Gastrocnemius medialis (tissue), 4 donors: ENCODE results near the gene CLIC2. TPM values are rescaled to one million over a fixed set of nuclear protein-coding genes. Genes with fewer than 3 reads are reported as not detected.
"Not testable (repeated sequence)": the region's sequence is repeated elsewhere in the genome, so short reads cannot be mapped to it uniquely, and the experiment has no call there.

Experiments used
- ATAC-seq, 2 donors: fragments of 150-250 bp; one replicate each; pipeline ENCODE4 v1.9.1; 2016
- DNase-seq, 2 donors: peaks; one replicate each; pipeline ENCODE4 v3.0.0-alpha.2; 2019
- H3K27ac ChIP-seq, 4 donors: fragments of 200-600 bp; sonication (generic); 1 replicate in 1 of 4; 2 replicates in 3 of 4; pipeline ENCODE4 v1.5.1; 2016 to 2018; ENCODE audit warnings: mild to moderate bottlenecking in 2 of 4, moderate library complexity in 1 of 4
- H3K27me3 ChIP-seq, 3 donors: fragments of 200-600 bp; sonication (generic) in 2 of 3; 1 replicate in 1 of 3; 2 replicates in 2 of 3; pipeline versions ENCODE4 v1.5.1 to v1.6.0; 2016 to 2019; ENCODE audit warnings: mild to moderate bottlenecking in 1 of 3, moderate library complexity in 1 of 3
- H3K36me3 ChIP-seq, 2 donors: fragments of 200-600 bp; sonication (generic) in 1 of 2; one replicate each; pipeline ENCODE4 v1.5.1; 2017 to 2018
- H3K4me1 ChIP-seq, 2 donors: fragments of 200-600 bp; sonication (generic) in 1 of 2; one replicate each; pipeline ENCODE4 v1.5.1; 2016 to 2017; ENCODE audit warnings: mild to moderate bottlenecking in 2 of 2
- H3K4me3 ChIP-seq, 4 donors: fragments of 200-600 bp; sonication (generic) in 3 of 4; 1 replicate in 1 of 4; 2 replicates in 3 of 4; pipeline ENCODE4 v1.5.1; 2016 to 2019; ENCODE audit warnings: mild to moderate bottlenecking in 2 of 4
- H3K9me3 ChIP-seq, 3 donors: fragments of 200-600 bp; sonication (generic) in 2 of 3; 1 replicate in 1 of 3; 2 replicates in 2 of 3; pipeline ENCODE4 v1.5.1; 2016 to 2019
- POLR2A ChIP-seq, 2 donors: fragments of 450-650 bp; IDR thresholded peaks; one replicate each; pipeline ENCODE4 v1.6.1; 2017; ENCODE audit warnings: antibody characterized with exemption in 2 of 2, mild to moderate bottlenecking in 2 of 2, moderate library complexity in 2 of 2
- in situ Hi-C, 4 donors: fragments of 200-750 bp; cut with MboI; loops; one replicate each; pipeline versions ENCODE4 v1.15.0 to v1.8.0; 2017; ENCODE audit warnings: low sequenced_read_pairs in 4 of 4
- intact Hi-C: fragments of 100-400 bp; cut with DNase I; formaldehyde crosslinking; loops from one replicate; pipeline ENCODE4 v1.15.1; 2023; ENCODE audit warnings: low total_unique reads
- total RNA-seq, 4 donors: library from RNA; depleted of rRNA; stranded (reverse); fragments of >200 nt; gene quantifications; one replicate each; pipeline versions ENCODE4 v1.1.0 to v1.2.3, GENCODE V29; 2016
- TF ChIP-seq, protein P1 (sequence below), 5 experiments: fragments of 450-650 bp in 3 of 5; fragments of 200-600 bp in 2 of 5; sonication (generic) in 2 of 5; IDR thresholded peaks in 4 of 5; conservative IDR thresholded peaks in 1 of 5; 1 replicate in 4 of 5; 2 replicates in 1 of 5; pipeline ENCODE4 v1.5.1; 2016 to 2019; ENCODE audit warnings: antibody characterized with exemption in 5 of 5, mild to moderate bottlenecking in 3 of 5, moderate library complexity in 3 of 5

The CLIC2 gene
- total RNA-seq, 4 donors from 2014 or later: 4.5 to 13.3 (median 7.7) TPM

DNA sequence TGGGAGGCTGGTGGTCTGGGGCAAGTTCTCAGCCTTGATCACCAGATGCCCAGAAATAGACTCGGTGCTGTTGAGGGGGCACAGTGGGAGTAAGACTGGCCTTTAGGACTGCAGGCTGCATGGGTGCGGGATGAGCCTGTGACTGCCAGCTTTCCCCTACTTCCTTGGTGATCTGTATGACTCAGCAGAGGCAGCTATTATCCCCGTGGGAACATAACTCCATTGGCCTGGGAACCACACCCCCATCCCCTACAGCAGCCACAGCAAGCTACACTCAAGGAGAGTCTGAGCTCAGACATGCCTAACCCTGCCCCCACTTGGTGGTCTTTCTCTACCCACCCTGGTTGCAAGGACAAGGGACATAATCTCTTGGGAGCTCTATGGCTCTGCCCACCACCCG is 20.6 kb downstream of the CLIC2 start:
- Histone ChIP-seq H3K27me3 (no peaks in the 10 kb centered on the region), H3K4me1 (no peaks in the 10 kb centered on the region), H3K36me3 (no peaks in the 10 kb centered on the region), H3K4me3 (no peak overlapping the region), H3K9me3 (no peaks in the 10 kb centered on the region), H3K27ac (no peak overlapping the region)
- intact Hi-C loops: no loop called here
- no peak for DNase-seq
- ATAC-seq: no peak
- in situ Hi-C loops: no loop called here
- TF ChIP-seq, protein P1, sequence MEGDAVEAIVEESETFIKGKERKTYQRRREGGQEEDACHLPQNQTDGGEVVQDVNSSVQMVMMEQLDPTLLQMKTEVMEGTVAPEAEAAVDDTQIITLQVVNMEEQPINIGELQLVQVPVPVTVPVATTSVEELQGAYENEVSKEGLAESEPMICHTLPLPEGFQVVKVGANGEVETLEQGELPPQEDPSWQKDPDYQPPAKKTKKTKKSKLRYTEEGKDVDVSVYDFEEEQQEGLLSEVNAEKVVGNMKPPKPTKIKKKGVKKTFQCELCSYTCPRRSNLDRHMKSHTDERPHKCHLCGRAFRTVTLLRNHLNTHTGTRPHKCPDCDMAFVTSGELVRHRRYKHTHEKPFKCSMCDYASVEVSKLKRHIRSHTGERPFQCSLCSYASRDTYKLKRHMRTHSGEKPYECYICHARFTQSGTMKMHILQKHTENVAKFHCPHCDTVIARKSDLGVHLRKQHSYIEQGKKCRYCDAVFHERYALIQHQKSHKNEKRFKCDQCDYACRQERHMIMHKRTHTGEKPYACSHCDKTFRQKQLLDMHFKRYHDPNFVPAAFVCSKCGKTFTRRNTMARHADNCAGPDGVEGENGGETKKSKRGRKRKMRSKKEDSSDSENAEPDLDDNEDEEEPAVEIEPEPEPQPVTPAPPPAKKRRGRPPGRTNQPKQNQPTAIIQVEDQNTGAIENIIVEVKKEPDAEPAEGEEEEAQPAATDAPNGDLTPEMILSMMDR (IDR thresholded peaks at IDR 0.05 in 4 of 5, conservative IDR thresholded peaks at IDR 0.05 in 1 of 5): no peak
- TF ChIP-seq POLR2A (IDR thresholded peaks at IDR 0.05): no peak

DNA sequence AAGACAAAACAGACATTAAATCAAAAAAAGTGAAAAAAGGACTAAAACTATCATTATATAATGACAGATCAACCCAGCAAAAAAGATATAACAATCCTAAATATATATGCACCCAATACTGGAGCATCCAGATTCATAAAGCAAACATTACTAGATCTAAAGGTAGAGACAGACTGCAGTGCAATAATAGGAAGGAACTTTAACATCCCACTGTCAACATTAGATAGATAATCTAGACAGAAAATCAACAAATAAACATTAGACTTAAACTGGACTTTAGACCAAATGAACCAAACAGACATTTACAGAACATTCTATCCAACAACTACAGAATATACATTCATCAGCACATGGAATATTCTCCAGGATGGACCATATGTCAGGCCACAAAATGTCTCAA is 40.6 kb downstream of the CLIC2 start:
- Histone ChIP-seq H3K4me1 (no peaks in the 10 kb centered on the region), H3K36me3 (no peaks in the 10 kb centered on the region), H3K9me3 (no peaks in the 10 kb centered on the region), H3K4me3 (no peak overlapping the region), H3K27ac (no peak overlapping the region), H3K27me3 (no peaks in the 10 kb centered on the region)
- DNase-seq (no peak), ATAC-seq (no peak)
- in situ Hi-C loops (no loop called here), intact Hi-C loops (no loop called here)
- TF ChIP-seq POLR2A (IDR thresholded peaks at IDR 0.05): no peak
- TF ChIP-seq, protein P1 (IDR thresholded peaks at IDR 0.05 in 4 of 5, conservative IDR thresholded peaks at IDR 0.05 in 1 of 5): no peak

DNA sequence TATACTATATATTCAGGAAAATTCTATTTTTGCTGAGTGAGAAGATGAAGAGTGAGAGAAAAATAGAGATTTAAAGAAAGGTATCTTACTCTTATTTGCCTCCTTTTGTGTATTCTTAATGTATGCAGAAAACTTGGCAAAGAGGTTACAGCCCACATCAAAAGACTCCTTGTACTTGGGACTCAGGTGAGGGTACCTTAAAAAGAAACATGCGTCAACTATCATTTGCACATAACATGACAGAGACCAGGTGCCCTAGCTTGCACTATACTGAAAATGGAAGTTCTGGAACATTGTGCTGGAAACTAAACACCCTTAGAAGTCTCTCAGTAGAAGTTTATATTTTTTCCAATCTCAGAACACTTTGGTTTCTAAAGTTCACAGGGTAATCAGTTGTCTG is 54.5 kb downstream of the CLIC2 start:
- Histone ChIP-seq H3K4me1 (no peaks in the 10 kb centered on the region), H3K27ac (no peak overlapping the region), H3K9me3 (no peaks in the 10 kb centered on the region), H3K27me3 (no peaks in the 10 kb centered on the region), H3K4me3 (no peak overlapping the region), H3K36me3 (peaks cover 0 to 7% of the 10 kb centered on the region in 2 donors)
- intact Hi-C loops (no loop called here), in situ Hi-C loops (no loop called here)
- TF ChIP-seq, protein P1 (IDR thresholded peaks at IDR 0.05 in 4 of 5, conservative IDR thresholded peaks at IDR 0.05 in 1 of 5): no peak
- no peak for TF ChIP-seq POLR2A (IDR thresholded peaks at IDR 0.05)
- no peak for ATAC-seq
- DNase-seq: no peak

GRCh38 chrX:155270969-155271368 is 63.4 kb downstream of the CLIC2 start:
- DNase-seq (no peak), ATAC-seq (no peak)
- H3K36me3 ChIP-seq: no peaks in the 10 kb centered on the region
- intact Hi-C loops: no loop called here
- no peak overlapping the region for H3K27ac ChIP-seq
- H3K4me3 ChIP-seq: no peak overlapping the region
- H3K27me3 ChIP-seq: no peaks in the 10 kb centered on the region
- no peaks in the 10 kb centered on the region for H3K9me3 ChIP-seq
- TF ChIP-seq, protein P1 (IDR thresholded peaks at IDR 0.05 in 4 of 5, conservative IDR thresholded peaks at IDR 0.05 in 1 of 5): no peak
- no peak for TF ChIP-seq POLR2A (IDR thresholded peaks at IDR 0.05)
- in situ Hi-C loops: no loop called here
- no peaks in the 10 kb centered on the region for H3K4me1 ChIP-seq

GRCh38 chrX:155267995-155268394 is 66.4 kb downstream of the CLIC2 start:
- in situ Hi-C loops, H3K9me3 ChIP-seq, intact Hi-C loops, ATAC-seq, H3K4me1 ChIP-seq, H3K4me3 ChIP-seq, H3K27ac ChIP-seq, H3K36me3 ChIP-seq, DNase-seq, H3K27me3 ChIP-seq: not testable (repeated sequence)
